HG03095 (cell line): ENCODE results near the gene TMUB1.

ENCODE experiments used
- ATAC-seq: cut with Tn5 transposase; IDR thresholded peaks from one replicate; pipeline ENCODE4 v1.9.1; 2021; ENCODE audit warnings: moderate library complexity; ENCODE audit not compliant: unreplicated experiment

The TMUB1 gene

DNA sequence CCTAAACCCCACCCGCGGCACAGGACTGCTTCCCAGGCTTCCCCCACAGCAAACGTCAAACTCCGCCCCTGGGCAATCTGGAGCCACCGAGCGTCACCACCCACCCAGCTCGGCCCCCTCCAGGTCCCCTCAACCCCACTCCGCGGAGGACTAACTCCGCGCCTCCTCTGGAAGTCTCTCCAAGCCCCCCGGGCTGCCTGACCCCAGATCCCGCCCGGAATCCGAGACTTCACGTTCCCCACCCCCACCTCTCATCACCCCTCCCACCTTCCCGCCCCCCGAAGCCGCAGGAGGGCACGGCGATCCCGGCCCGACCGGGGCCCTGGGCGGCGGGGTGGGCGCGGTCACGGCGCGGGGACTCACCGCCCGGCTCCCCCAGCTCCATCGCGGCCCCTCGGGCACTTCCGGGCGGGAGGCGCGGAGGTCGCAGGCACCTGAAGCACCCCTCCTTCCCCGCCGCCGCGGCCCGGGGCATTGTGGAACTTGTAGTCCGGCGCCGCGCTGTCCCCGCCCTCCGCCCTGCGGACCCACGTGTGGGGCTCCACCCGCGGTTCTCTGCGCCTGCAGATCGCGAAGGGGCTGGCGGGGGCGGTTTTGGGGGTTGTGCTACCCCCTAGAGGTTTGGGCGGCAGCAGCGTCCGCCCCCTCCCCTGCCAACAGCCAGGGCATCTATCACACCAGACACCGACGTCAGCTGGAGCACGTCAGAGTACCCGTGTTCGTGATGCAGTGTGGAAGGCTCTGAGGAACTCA lies at the start of gene TMUB1:
Gene TMUB1, minus strand, starts transcription at position 423 of the 753 bp plus-strand sequence. CDS start 930 bp downstream, outside the sequence.
- ATAC-seq = peak; percentile 44

DNA sequence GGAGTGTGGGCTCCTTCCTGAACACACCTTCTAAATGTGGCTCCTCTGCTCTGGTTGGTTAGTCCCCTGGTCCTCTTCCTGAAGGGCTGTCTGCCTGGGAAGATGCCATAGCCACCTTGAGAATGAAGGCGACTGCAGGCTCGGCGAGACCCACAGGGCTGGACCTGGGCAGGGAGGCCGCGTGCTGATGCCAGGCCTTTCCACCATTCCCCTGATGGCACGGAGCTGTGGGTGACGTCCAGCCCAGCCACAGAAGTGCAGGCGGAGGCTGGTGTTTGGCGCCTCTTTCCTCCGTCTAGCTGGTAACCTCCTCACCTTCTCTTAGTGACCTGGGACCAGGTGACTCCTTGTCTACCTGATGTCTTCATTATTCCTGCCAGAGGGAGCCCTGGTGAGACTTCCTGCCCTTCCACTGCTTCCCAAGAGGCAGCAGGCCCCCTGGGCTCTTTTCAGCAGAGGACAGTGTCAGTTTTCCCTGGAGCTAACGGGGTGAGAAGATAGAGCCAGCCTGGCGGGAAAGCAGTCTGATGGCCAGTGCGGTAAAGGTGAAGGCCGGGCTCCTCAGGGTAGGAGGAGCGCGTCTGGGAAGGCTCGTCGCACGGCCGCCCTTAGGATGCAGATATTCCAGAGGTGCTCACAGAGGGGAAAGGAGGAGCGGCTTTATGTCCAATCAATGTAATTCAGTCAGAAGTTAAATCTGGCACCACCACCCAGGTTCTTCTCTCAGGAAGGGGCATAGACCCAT lies 49.3 kb upstream of the TMUB1 start:
- no peak for ATAC-seq

GRCh38 chr7:151131592-151132293 lies 48.5 kb upstream of the TMUB1 start:
- ATAC-seq = no peak

GRCh38 chr7:151131224-151131591 lies 47.9 kb upstream of the TMUB1 start:
- ATAC-seq = no peak

DNA sequence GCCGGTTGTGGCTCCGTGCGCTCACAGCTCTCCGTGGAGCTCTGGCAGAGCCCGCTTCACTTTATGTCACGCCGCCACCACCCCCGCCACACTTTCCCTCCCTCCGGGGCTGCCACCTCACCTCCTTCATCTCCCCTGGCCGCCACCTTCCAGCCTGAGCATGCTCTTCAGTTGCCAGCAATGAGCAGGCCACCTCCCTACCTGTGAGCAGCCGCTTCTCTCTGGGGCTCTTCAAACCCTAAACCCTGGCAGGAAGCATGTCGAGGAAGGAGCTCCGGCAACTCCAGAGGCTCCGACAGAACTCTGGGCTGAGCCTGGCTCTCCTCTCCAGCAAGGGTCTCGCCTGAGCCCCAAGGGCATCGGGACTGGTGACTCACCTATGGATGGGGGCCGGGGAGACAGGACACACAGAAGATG lies 47.5 kb upstream of the TMUB1 start:
- ATAC-seq = no peak

DNA sequence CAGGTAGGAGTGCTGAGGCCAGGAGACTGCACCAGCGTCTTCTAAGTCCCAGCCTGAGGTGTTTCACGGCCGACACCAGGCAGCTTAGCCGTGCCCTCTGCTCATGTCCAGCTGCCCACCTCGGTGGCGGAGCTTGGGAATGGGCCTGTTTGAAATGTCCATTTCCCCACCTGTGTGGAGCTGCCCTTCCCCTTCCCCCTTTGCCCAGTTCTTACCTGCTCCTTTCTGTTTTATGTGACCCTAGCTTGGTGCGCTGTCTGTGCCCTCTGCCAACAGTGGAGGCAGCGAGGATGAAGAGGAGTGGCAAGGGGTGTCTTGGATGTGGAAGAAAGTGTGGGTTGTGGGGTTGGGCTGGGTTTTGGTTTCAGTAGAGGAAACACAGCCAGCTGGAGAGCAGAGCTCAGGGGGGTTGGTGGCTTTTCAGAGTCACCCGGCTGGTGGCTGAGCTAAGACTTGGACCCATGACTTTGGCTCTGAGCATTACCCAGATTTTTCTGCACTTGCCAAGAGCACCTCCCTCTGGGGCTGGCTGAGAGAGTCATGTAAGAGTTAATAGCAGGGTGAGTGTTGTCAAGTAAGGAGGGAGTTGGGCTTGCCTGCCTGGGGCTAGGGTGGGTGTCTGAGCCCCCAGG lies 46.8 kb upstream of the TMUB1 start:
- no peak for ATAC-seq

- no peak for ATAC-seq
Measured at GRCh38 chr7:151129117-151129959, 46.0 kb upstream of the TMUB1 start.

DNA sequence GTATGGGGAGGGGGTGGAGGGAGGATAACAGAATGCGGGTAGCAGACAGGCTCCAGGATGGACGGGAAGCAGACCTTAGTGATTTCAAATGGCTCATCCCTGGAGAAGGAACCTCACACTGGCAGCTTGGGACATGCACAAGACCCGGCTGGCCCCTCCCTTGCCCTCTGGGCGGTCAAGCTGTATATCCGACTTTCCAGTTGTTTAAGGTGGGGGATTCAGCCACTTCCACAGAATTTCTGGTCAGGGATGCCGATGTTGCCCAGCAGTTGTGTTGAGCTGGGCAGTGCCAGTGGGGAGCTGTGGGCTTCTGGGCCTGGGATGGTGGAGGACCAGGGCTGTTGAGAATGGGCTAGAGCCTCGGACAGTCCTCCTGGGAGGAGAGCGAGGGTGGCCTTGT lies 45.4 kb upstream of the TMUB1 start:
- no peak for ATAC-seq

- ATAC-seq = no peak
Measured at GRCh38 chr7:151128144-151128543, 44.9 kb upstream of the TMUB1 start.

GRCh38 chr7:151126491-151127137 lies 43.3 kb upstream of the TMUB1 start:
- no peak for ATAC-seq

GRCh38 chr7:151125846-151126481 lies 42.7 kb upstream of the TMUB1 start:
- no peak for ATAC-seq

- ATAC-seq = no peak
Measured at GRCh38 chr7:151125470-151125845, 42.2 kb upstream of the TMUB1 start.

GRCh38 chr7:151124899-151125399 lies 41.7 kb upstream of the TMUB1 start:
- no peak for ATAC-seq

DNA sequence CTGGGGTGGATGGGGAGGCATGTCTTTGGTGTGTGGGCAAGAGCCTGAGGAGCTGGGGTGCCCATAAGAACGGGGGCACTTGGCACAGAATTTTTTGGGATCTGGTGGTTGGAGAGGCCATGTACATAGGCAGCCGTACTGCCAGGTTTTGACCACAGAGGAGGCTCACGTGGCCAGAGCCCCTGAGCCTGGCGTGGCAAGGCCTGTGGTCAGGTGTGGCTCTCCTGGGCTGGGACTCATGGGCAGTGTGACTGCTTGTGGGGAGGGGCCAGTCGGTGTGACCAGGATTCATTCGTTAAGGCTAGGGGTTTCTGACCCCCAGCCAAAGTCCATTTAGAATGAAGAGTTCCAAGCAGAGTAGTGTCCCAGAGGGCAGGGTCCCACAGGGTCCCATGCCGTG lies 41.2 kb upstream of the TMUB1 start:
- no peak for ATAC-seq

- peak; percentile 88 for ATAC-seq
Measured at GRCh38 chr7:151123822-151124464, 40.6 kb upstream of the TMUB1 start.

- ATAC-seq = no peak
Measured at GRCh38 chr7:151123158-151123821, 40.0 kb upstream of the TMUB1 start.

GRCh38 chr7:151122796-151123157 lies 39.5 kb upstream of the TMUB1 start:
- no peak for ATAC-seq

- no peak for ATAC-seq
Measured at GRCh38 chr7:151122276-151122675, 39.0 kb upstream of the TMUB1 start.
